ENCODE results near the gene BRME1.

DNA sequence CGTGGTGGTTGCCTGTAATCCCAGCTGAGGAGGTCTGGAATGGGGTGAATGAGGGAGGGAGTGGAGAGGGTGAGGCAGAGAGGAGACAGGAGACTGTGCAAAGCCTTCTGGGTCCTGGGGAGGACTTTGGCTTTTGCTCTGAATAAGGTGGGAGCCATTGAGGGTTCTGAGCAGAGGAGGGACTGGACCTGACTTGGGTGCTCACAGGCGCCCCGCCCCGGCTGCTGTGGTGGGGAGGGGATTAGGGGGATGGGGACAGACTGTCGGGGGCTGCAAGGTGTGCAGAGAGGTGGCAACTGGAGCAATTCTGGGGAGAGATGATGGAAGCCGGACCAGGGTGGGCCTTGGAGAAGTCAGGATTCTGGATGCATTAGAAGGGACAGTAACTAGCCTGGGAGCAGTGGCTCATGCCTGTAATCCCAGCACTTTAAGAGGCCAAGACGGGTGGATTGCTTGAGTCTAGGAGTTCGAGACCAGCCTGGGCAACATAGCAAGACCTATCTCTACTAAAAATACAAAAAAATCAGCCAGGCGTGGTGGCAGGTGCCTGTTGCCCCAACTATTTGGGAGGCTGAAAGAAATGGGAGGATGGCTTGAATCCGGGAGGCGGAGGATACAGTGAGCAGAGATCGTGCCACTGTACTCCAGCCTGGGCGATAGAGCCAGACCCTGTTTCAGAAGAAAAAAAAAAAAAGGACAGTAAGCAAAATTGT, 45.1 kb downstream of the BRME1 start:
- TF ChIP-seq EZH2 (IDR thresholded peaks at IDR 0.05; ENCODE audit: borderline replicate concordance, insufficient read depth, low read length, poor library complexity, severe bottlenecking) (no peak), MXI1 (conservative IDR thresholded peaks at IDR 0.05; ENCODE audit: poor library complexity, severe bottlenecking) (no peak), TAF1 (IDR thresholded peaks at IDR 0.05; ENCODE audit: low read depth) (no peak), POLR2AphosphoS5 (IDR thresholded peaks at IDR 0.05) (no peak), RAD21 (conservative IDR thresholded peaks at IDR 0.05) (no peak), EP300 (conservative IDR thresholded peaks at IDR 0.05; ENCODE audit: poor library complexity, severe bottlenecking) (no peak), SMC3 (conservative IDR thresholded peaks at IDR 0.05; ENCODE audit: poor library complexity) (no peak)
- TF ChIP-seq, protein P1, sequence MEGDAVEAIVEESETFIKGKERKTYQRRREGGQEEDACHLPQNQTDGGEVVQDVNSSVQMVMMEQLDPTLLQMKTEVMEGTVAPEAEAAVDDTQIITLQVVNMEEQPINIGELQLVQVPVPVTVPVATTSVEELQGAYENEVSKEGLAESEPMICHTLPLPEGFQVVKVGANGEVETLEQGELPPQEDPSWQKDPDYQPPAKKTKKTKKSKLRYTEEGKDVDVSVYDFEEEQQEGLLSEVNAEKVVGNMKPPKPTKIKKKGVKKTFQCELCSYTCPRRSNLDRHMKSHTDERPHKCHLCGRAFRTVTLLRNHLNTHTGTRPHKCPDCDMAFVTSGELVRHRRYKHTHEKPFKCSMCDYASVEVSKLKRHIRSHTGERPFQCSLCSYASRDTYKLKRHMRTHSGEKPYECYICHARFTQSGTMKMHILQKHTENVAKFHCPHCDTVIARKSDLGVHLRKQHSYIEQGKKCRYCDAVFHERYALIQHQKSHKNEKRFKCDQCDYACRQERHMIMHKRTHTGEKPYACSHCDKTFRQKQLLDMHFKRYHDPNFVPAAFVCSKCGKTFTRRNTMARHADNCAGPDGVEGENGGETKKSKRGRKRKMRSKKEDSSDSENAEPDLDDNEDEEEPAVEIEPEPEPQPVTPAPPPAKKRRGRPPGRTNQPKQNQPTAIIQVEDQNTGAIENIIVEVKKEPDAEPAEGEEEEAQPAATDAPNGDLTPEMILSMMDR (IDR thresholded peaks at IDR 0.05; ENCODE audit: poor library complexity, severe bottlenecking): no peak
- TF ChIP-seq, protein P2, sequence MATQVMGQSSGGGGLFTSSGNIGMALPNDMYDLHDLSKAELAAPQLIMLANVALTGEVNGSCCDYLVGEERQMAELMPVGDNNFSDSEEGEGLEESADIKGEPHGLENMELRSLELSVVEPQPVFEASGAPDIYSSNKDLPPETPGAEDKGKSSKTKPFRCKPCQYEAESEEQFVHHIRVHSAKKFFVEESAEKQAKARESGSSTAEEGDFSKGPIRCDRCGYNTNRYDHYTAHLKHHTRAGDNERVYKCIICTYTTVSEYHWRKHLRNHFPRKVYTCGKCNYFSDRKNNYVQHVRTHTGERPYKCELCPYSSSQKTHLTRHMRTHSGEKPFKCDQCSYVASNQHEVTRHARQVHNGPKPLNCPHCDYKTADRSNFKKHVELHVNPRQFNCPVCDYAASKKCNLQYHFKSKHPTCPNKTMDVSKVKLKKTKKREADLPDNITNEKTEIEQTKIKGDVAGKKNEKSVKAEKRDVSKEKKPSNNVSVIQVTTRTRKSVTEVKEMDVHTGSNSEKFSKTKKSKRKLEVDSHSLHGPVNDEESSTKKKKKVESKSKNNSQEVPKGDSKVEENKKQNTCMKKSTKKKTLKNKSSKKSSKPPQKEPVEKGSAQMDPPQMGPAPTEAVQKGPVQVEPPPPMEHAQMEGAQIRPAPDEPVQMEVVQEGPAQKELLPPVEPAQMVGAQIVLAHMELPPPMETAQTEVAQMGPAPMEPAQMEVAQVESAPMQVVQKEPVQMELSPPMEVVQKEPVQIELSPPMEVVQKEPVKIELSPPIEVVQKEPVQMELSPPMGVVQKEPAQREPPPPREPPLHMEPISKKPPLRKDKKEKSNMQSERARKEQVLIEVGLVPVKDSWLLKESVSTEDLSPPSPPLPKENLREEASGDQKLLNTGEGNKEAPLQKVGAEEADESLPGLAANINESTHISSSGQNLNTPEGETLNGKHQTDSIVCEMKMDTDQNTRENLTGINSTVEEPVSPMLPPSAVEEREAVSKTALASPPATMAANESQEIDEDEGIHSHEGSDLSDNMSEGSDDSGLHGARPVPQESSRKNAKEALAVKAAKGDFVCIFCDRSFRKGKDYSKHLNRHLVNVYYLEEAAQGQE (IDR thresholded peaks at IDR 0.05; ENCODE audit: borderline replicate concordance): no peak
